Endothelial cell of umbilical vein (primary cell): ENCODE measurements around the gene CUX1. TPM values are rescaled to one million over a fixed set of nuclear protein-coding genes. Genes with fewer than 3 reads are reported as not detected.

Experiments used
- BruUV-seq: library from RNA; stranded (reverse); fragments of 400-500 nt; replicated peaks from 2 replicates; lab custom pipeline; 2021; lab: Mats Ljungman, UMichigan
- CTCF ChIA-PET: fragments of 300-600, 350-600 bp; sonication (Branson Sonifier 250); formaldehyde crosslinking; loops from one replicate; lab custom pipeline; 2021; ENCODE audit warnings: antibody characterized with exemption, inconsistent platforms; lab: Charles Lee
- POLR2A ChIA-PET: fragments of 300-600, 350-600 bp; sonication (Branson Sonifier 250); formaldehyde crosslinking; loops from one replicate; lab custom pipeline; 2021; ENCODE audit warnings: antibody characterized with exemption, inconsistent platforms; lab: Charles Lee
- DNase-seq: peaks from one replicate; pipeline ENCODE4 v3.0.0-alpha.2; 2011; ENCODE audit warnings: low read depth, low spot score
- FAIRE-seq: peaks from 2 replicates; lab custom pipeline; 2011; peaks lifted over from hg19 to GRCh38; lab: Jason Lieb, UNC
- H2AFZ ChIP-seq: 2 replicates; pipeline ENCODE4 v1.6.0; 2012; ENCODE audit warnings: low read depth, low read length, control low read depth, inconsistent platforms
- H3K27ac ChIP-seq: 2 replicates; pipeline ENCODE4 v1.5.1; 2011; ENCODE audit warnings: low read depth, mild to moderate bottlenecking, control low read depth, low read length, moderate library complexity; ENCODE audit not compliant: insufficient read depth
- H3K27me3 ChIP-seq, 2 experiments: 2 replicates each; pipeline versions ENCODE4 v1.6.0 to v1.6.1; 2011; ENCODE audit warnings: low read length in 2 of 2, mixed read lengths in 1 of 2; ENCODE audit not compliant: control insufficient read depth in 2 of 2, insufficient read depth in 2 of 2
- H3K36me3 ChIP-seq, 2 experiments: 2 replicates in 1 of 2; 3 replicates in 1 of 2; pipeline ENCODE4 v1.5.1; 2011; ENCODE audit warnings: low read length in 2 of 2, mild to moderate bottlenecking in 1 of 2, moderate library complexity in 1 of 2; ENCODE audit not compliant: control insufficient read depth in 2 of 2, insufficient read depth in 2 of 2; ENCODE audit errors: extremely low read depth in 1 of 2
- H3K4me1 ChIP-seq: 3 replicates; pipeline ENCODE4 v1.5.1; 2011; ENCODE audit warnings: mild to moderate bottlenecking, low read length; ENCODE audit not compliant: control insufficient read depth, insufficient read depth; ENCODE audit errors: extremely low read depth
- H3K4me2 ChIP-seq: 2 replicates; pipeline ENCODE4 v1.6.1; 2011; ENCODE audit warnings: low read length, control low read depth, mixed read lengths; ENCODE audit not compliant: insufficient read depth
- H3K4me3 ChIP-seq, 3 experiments: fragments of 200-600 bp in 1 of 3; sonication (generic), shearing (Covaris generic) in 1 of 3; replicated peaks in 1 of 3; 2 replicates each; pipeline ENCODE4 v1.5.1; 2011 to 2016; ENCODE audit warnings: control low read depth in 3 of 3, low read length in 3 of 3, mild to moderate bottlenecking in 2 of 3, inconsistent platforms in 1 of 3, low read depth in 1 of 3, moderate library complexity in 1 of 3; ENCODE audit not compliant: insufficient read depth in 1 of 3
- H3K79me2 ChIP-seq: 2 replicates; pipeline ENCODE4 v1.6.0; 2012; ENCODE audit warnings: low read length, inconsistent platforms; ENCODE audit not compliant: control insufficient read depth, insufficient read depth
- H3K9ac ChIP-seq: replicated peaks from 2 replicates; pipeline ENCODE3; 2011; ENCODE audit warnings: low read length, control low read depth; ENCODE audit not compliant: insufficient read depth; ENCODE audit errors: extremely low read depth
- H3K9me1 ChIP-seq: replicated peaks from 3 replicates; pipeline ENCODE4 v1.6.0; 2011; ENCODE audit warnings: mild to moderate bottlenecking, low read length; ENCODE audit not compliant: control insufficient read depth, insufficient read depth; ENCODE audit errors: extremely low read depth
- H3K9me3 ChIP-seq: replicated peaks from 2 replicates; pipeline ENCODE4 v1.5.1; 2012; ENCODE audit warnings: low read length, inconsistent platforms; ENCODE audit not compliant: control insufficient read depth, insufficient read depth
- H4K20me1 ChIP-seq: replicated peaks from 2 replicates; pipeline ENCODE3; 2011; ENCODE audit warnings: mild to moderate bottlenecking, low read length; ENCODE audit not compliant: control insufficient read depth, insufficient read depth; ENCODE audit errors: extremely low read depth
- EZH2 ChIP-seq: IDR thresholded peaks from 2 replicates; pipeline ENCODE4 v1.6.1; 2012; ENCODE audit warnings: borderline replicate concordance, low read depth, mild to moderate bottlenecking, moderate library complexity, low read length, inconsistent platforms; ENCODE audit not compliant: severe bottlenecking
- FOS ChIP-seq: IDR thresholded peaks from 2 replicates; pipeline ENCODE4 v1.6.1; 2011; ENCODE audit warnings: mild to moderate bottlenecking, low read length, moderate library complexity, borderline replicate concordance; ENCODE audit not compliant: insufficient read depth
- GATA2 ChIP-seq: IDR thresholded peaks from 2 replicates; pipeline ENCODE4 v1.7.0; 2011; ENCODE audit warnings: low read depth, mild to moderate bottlenecking, moderate library complexity, mixed read lengths, low read length; ENCODE audit not compliant: insufficient read length, insufficient read depth
- JUN ChIP-seq: IDR thresholded peaks from 2 replicates; pipeline ENCODE4 v1.6.1; 2011; ENCODE audit warnings: borderline replicate concordance, low read depth; ENCODE audit not compliant: insufficient read length, insufficient read depth
- MYC ChIP-seq: IDR thresholded peaks from one replicate; pipeline ENCODE4 v1.6.1; 2011; ENCODE audit warnings: mild to moderate bottlenecking, low read depth, low read length
- POLR2A ChIP-seq: IDR thresholded peaks from 2 replicates; pipeline ENCODE4 v1.6.1; 2012; ENCODE audit warnings: low read depth, mild to moderate bottlenecking, control low read depth, low read length
- POLR2AphosphoS5 ChIP-seq: IDR thresholded peaks from 2 replicates; pipeline ENCODE4 v1.6.1; 2012; ENCODE audit warnings: low read depth, mild to moderate bottlenecking, control low read depth, low read length, moderate library complexity; ENCODE audit not compliant: insufficient read depth
- dilution Hi-C: fragments of 300-500 bp; cut with MboI; formaldehyde crosslinking; loops from one replicate; pipeline ENCODE4 v1.15.0; 2019; ENCODE audit warnings: low sequenced_read_pairs; ENCODE audit not compliant: extremely low pct_ligation_motif_present
- intact Hi-C: fragments of 100-400 bp; cut with micrococcal nuclease; formaldehyde crosslinking; loops from one replicate; pipeline ENCODE4 v1.10.0; 2022
- polyA plus RNA-seq, 4 experiments: library from polyadenylated mRNA; depleted of rRNA in 3 of 4; stranded (reverse) in 3 of 4; unstranded in 1 of 4; fragments of >200 nt; gene quantifications; 2 replicates each; pipeline versions ENCODE4 v1.2.1 to v1.2.3, GENCODE V29; 2011 to 2012; ENCODE audit warnings: missing spikeins in 1 of 4
- total RNA-seq: library from RNA; stranded (reverse); gene quantifications from 2 replicates; pipeline ENCODE4 v1.2.3, GENCODE V29; 2021
- TF ChIP-seq, protein P1 (sequence below): IDR thresholded peaks from 2 replicates; pipeline ENCODE4 v1.6.1; 2011; ENCODE audit not compliant: insufficient read depth, insufficient read length
- TF ChIP-seq, protein P2 (sequence below), 2 donors: IDR thresholded peaks; 1 replicate in 1 of 2; 2 replicates in 1 of 2; pipeline ENCODE4 v1.5.1; 2011; ENCODE audit warnings: low read length in 2 of 2, mild to moderate bottlenecking in 2 of 2, moderate library complexity in 2 of 2, control low read depth in 1 of 2, inconsistent platforms in 1 of 2, low read depth in 1 of 2; ENCODE audit not compliant: insufficient read depth in 1 of 2; ENCODE audit errors: extremely low read depth in 1 of 2

CUX1 gene
- total and polyA plus RNA-seq, 2 donors (not counting 3 experiments of a cell fraction or from before 2014, with no cell fraction given) = 13.8 to 49.8 TPM

DNA sequence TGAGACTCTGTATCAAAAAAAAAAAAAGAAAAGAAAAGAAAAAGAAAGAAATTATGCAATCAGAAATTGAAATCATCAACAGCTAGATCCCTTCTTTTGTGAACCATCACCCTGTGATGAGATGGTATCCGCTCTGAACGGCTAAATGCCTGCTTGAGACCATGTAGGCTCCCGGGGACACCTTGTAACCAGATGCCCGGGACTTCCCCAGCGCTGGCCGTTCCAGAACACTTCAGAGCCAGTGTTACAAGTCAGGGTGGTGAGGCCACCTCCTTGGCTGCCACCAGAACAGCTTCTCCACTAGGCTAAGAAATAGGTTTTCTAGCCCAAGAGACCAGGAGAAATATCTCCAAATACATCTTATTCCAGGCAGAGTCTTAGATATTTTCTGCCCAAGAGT lies 349.8 kb downstream of the CUX1 start:
- Histone ChIP-seq H3K9ac (no peak overlapping the region), H3K4me3 (no peak overlapping the region), H3K79me2 (no peaks in the 10 kb centered on the region), H2AFZ (no peak overlapping the region), H3K9me3 (no peaks in the 10 kb centered on the region), H3K36me3 (peaks cover 0 to 2% of the 10 kb centered on the region in 2 experiments), H3K9me1 (no peaks in the 10 kb centered on the region), H3K4me1 (peaks cover 14% of the 10 kb centered on the region), H3K4me2 (no peak overlapping the region), H4K20me1 (no peaks in the 10 kb centered on the region), H3K27ac (no peak overlapping the region), H3K27me3 (no peaks in the 10 kb centered on the region)
- TF ChIP-seq EZH2 (no peak), POLR2AphosphoS5 (no peak), JUN (no peak), FOS (no peak), POLR2A (no peak), MYC (no peak), GATA2 (no peak)
- TF ChIP-seq, protein P1, sequence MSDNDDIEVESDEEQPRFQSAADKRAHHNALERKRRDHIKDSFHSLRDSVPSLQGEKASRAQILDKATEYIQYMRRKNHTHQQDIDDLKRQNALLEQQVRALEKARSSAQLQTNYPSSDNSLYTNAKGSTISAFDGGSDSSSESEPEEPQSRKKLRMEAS = no peak
- TF ChIP-seq, protein P2, sequence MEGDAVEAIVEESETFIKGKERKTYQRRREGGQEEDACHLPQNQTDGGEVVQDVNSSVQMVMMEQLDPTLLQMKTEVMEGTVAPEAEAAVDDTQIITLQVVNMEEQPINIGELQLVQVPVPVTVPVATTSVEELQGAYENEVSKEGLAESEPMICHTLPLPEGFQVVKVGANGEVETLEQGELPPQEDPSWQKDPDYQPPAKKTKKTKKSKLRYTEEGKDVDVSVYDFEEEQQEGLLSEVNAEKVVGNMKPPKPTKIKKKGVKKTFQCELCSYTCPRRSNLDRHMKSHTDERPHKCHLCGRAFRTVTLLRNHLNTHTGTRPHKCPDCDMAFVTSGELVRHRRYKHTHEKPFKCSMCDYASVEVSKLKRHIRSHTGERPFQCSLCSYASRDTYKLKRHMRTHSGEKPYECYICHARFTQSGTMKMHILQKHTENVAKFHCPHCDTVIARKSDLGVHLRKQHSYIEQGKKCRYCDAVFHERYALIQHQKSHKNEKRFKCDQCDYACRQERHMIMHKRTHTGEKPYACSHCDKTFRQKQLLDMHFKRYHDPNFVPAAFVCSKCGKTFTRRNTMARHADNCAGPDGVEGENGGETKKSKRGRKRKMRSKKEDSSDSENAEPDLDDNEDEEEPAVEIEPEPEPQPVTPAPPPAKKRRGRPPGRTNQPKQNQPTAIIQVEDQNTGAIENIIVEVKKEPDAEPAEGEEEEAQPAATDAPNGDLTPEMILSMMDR (IDR thresholded peaks at IDR 0.05; ENCODE audit: extremely low read depth in 1 of 2, insufficient read depth in 1 of 2, low read depth in 1 of 2, low read length in 2 of 2) = no peak
- CTCF ChIA-PET = interaction anchor here (1.2 to 1.7 kb wide), 2 partner anchors 10 to 12 kb away, joined by 3 read pairs; no protein-coding TSS in a partner anchor
- no peak for DNase-seq
- no peak for FAIRE-seq
- dilution Hi-C loops = no loop called here
- no TSS peak for BruUV-seq
- intact Hi-C loops = no loop called here
- POLR2A ChIA-PET = no interaction called here
